PFSK-1 (cell line): Measurements from ENCODE around the gene MAOB.

Experiments
- POLR2AphosphoS5 ChIP-seq: IDR thresholded peaks from 2 replicates; pipeline ENCODE4 v1.6.1; 2012; ENCODE audit warnings: low read depth, mild to moderate bottlenecking, control low read depth, low read length, moderate library complexity
- TAF1 ChIP-seq: IDR thresholded peaks from 2 replicates; pipeline ENCODE4 v1.6.1; 2012; ENCODE audit warnings: low read length, control low read depth, borderline replicate concordance; ENCODE audit not compliant: insufficient read depth
- TF ChIP-seq, protein P1 (sequence below), 2 experiments: IDR thresholded peaks; 2 replicates each; pipeline versions ENCODE4 v1.6.1 to v1.8.0; 2011 to 2012; ENCODE audit warnings: low read depth in 2 of 2, low read length in 2 of 2, control low read depth in 1 of 2, inconsistent platforms in 1 of 2, mild to moderate bottlenecking in 1 of 2, moderate library complexity in 1 of 2; ENCODE audit not compliant: insufficient read depth in 1 of 2

DNA sequence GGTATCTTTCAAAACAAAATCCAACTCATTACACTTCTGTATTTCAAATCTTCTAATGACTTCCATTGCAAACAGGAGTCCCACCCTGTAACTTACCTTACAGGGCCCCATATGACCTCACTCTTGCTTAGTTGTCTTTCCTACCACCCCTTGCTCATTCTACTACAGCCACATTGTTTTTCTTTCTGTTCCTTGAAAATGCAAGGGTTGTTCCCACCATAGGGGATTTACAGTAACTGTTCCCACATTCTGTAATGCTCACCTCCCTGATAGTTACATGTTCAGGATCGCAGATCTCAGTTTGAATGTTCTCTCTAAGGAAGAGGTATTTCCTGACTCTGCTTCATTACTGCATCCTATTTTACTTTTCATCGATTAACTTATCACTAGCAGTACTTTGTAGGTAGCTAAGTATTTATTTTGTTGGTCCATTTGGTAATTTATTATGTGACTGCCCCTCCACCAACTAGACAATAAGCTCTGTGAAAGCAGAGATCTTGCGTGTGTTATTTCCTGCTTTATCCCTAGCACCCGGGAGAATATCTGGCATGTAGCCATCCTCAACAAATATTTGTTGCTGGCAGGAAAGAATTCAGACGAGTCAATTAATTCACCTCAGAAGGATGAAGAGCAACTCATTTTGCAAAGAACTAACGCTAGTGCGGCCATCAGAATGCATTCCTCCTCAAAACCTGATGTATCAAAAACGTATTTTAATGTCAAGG, 21.4 kb downstream of the MAOB start:
- no peak for TF ChIP-seq POLR2AphosphoS5
- TF ChIP-seq, protein P1, sequence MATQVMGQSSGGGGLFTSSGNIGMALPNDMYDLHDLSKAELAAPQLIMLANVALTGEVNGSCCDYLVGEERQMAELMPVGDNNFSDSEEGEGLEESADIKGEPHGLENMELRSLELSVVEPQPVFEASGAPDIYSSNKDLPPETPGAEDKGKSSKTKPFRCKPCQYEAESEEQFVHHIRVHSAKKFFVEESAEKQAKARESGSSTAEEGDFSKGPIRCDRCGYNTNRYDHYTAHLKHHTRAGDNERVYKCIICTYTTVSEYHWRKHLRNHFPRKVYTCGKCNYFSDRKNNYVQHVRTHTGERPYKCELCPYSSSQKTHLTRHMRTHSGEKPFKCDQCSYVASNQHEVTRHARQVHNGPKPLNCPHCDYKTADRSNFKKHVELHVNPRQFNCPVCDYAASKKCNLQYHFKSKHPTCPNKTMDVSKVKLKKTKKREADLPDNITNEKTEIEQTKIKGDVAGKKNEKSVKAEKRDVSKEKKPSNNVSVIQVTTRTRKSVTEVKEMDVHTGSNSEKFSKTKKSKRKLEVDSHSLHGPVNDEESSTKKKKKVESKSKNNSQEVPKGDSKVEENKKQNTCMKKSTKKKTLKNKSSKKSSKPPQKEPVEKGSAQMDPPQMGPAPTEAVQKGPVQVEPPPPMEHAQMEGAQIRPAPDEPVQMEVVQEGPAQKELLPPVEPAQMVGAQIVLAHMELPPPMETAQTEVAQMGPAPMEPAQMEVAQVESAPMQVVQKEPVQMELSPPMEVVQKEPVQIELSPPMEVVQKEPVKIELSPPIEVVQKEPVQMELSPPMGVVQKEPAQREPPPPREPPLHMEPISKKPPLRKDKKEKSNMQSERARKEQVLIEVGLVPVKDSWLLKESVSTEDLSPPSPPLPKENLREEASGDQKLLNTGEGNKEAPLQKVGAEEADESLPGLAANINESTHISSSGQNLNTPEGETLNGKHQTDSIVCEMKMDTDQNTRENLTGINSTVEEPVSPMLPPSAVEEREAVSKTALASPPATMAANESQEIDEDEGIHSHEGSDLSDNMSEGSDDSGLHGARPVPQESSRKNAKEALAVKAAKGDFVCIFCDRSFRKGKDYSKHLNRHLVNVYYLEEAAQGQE (IDR thresholded peaks at IDR 0.05; ENCODE audit: insufficient read depth in 1 of 2, low read depth in 2 of 2, low read length in 2 of 2), result no peak
- no peak for TF ChIP-seq TAF1
